ENCODE results near the gene EPHA4.

DNA sequence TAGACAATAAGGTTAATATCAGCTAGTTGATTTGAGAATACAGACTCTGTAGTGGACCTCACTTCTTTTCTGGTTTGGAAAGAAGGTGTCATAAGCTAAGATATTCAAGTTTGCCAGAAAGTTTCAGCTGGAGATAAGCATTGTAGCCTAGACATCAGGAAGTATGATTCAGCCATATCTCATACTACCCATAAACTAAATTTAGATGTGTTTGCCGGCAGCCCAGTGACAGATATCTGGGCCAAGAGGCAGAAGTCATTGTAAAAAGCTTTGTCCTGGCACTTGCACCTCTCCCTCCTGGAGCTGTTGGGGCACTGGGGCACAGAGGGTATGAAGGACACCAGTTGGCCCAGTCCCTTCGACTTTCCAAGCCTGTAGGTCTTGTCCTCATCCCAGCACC lies 128.0 kb downstream of the EPHA4 start:
- TF ChIP-seq CTCF (IDR thresholded peaks at IDR 0.05), result no peak
- no peak for TF ChIP-seq POLR2A (IDR thresholded peaks at IDR 0.05)

Measured in thyroid gland (tissue), 4 donors.